KMS-11 (cell line): ENCODE data around the gene PCED1B.
"Not testable (repeated sequence)": the region's sequence is repeated elsewhere in the genome, so short reads cannot be mapped to it uniquely, and the experiment has no call there.

Experiments
- H2AFZ ChIP-seq: fragments of 200-600 bp; sonication (generic); 2 replicates; pipeline ENCODE4 v1.6.1; 2016; ENCODE audit warnings: antibody characterized with exemption, mixed run types, low read depth
- H3K27ac ChIP-seq: fragments of 200-600 bp; sonication (generic); 2 replicates; pipeline ENCODE4 v1.6.1; 2016; ENCODE audit warnings: mild to moderate bottlenecking, mixed run types
- H3K27me3 ChIP-seq: fragments of 200-600 bp; sonication (generic); 2 replicates; pipeline ENCODE4 v1.6.1; 2017; ENCODE audit warnings: mild to moderate bottlenecking, low read depth, mixed run types, moderate library complexity; ENCODE audit not compliant: insufficient read depth
- H3K36me3 ChIP-seq: fragments of 200-600 bp; sonication (generic); 2 replicates; pipeline ENCODE4 v1.6.1; 2017; ENCODE audit warnings: mild to moderate bottlenecking, mixed run types; ENCODE audit not compliant: insufficient read depth
- H3K4me1 ChIP-seq: fragments of 200-600 bp; sonication (generic); 2 replicates; pipeline ENCODE4 v1.6.1; 2016; ENCODE audit warnings: mild to moderate bottlenecking, low read depth, mixed run types; ENCODE audit not compliant: poor library complexity, severe bottlenecking
- H3K4me2 ChIP-seq: fragments of 200-600 bp; sonication (generic); 2 replicates; pipeline ENCODE4 v1.7.0; 2016; ENCODE audit warnings: mild to moderate bottlenecking, mixed run types
- H3K4me3 ChIP-seq: fragments of 200-600 bp; sonication (generic); IDR thresholded peaks from 2 replicates; pipeline ENCODE4 v1.6.1; 2017; ENCODE audit warnings: low read depth, low read length, mixed read lengths; ENCODE audit not compliant: insufficient read depth
- H3K79me2 ChIP-seq: fragments of 200-600 bp; sonication (generic); 2 replicates; pipeline ENCODE4 v1.6.1; 2016; ENCODE audit warnings: low read depth, mixed run types; ENCODE audit not compliant: insufficient read depth
- H3K9ac ChIP-seq: fragments of 200-600 bp; sonication (generic); 2 replicates; pipeline ENCODE4 v1.6.1; 2016; ENCODE audit warnings: mild to moderate bottlenecking, mixed run types
- H4K20me1 ChIP-seq: fragments of 200-600 bp; sonication (generic); 2 replicates; pipeline ENCODE4 v1.6.1; 2016; ENCODE audit warnings: mild to moderate bottlenecking, mixed run types; ENCODE audit not compliant: insufficient read depth
- CTCF ChIP-seq: fragments of 200-600 bp; sonication (generic); conservative IDR thresholded peaks from 2 replicates; pipeline ENCODE4 v1.6.1; 2017; ENCODE audit warnings: low read depth, mild to moderate bottlenecking, antibody characterized with exemption, low read length, moderate library complexity, mixed read lengths

PCED1B gene

GRCh38 chr12:47164116-47164515 is 84.7 kb downstream of the PCED1B start:
- H3K4me2 ChIP-seq: no peak overlapping the region
- H3K79me2 ChIP-seq: no peaks in the 10 kb centered on the region
- no peak overlapping the region for H3K4me3 ChIP-seq
- H3K36me3 ChIP-seq: no peaks in the 10 kb centered on the region
- no peaks in the 10 kb centered on the region for H3K27me3 ChIP-seq
- H3K9ac ChIP-seq: no peak overlapping the region
- H2AFZ ChIP-seq: no peak overlapping the region
- H3K27ac ChIP-seq: no peak overlapping the region
- no peak for TF ChIP-seq CTCF
- H4K20me1 ChIP-seq: no peaks in the 10 kb centered on the region
- no peaks in the 10 kb centered on the region for H3K4me1 ChIP-seq

- TF ChIP-seq CTCF: no peak
Observed at GRCh38 chr12:47164724-47165439, 85.5 kb downstream of the PCED1B start.

GRCh38 chr12:47165934-47166333 is 86.5 kb downstream of the PCED1B start:
- Histone ChIP-seq H3K4me1 (no peaks in the 10 kb centered on the region), H3K79me2 (no peaks in the 10 kb centered on the region), H3K36me3 (no peaks in the 10 kb centered on the region), H3K4me2 (no peak overlapping the region), H3K4me3 (no peak overlapping the region), H2AFZ (no peak overlapping the region), H4K20me1 (no peaks in the 10 kb centered on the region), H3K27ac (no peak overlapping the region), H3K9ac (no peak overlapping the region), H3K27me3 (no peaks in the 10 kb centered on the region)
- no peak for TF ChIP-seq CTCF

More at GRCh38 chr12:47164724-47165439, 85.5 kb downstream of the PCED1B start:
- Histone ChIP-seq H3K4me1 (no peaks in the 10 kb centered on the region), H4K20me1 (no peaks in the 10 kb centered on the region), H3K27me3 (no peaks in the 10 kb centered on the region), H3K36me3 (no peaks in the 10 kb centered on the region), H3K4me2 (no peak overlapping the region), H3K79me2 (no peaks in the 10 kb centered on the region), H3K9ac (no peak overlapping the region), H3K4me3 (no peak overlapping the region), H3K27ac (no peak overlapping the region), H2AFZ (no peak overlapping the region)

GRCh38 chr12:47166365-47166764 is 86.9 kb downstream of the PCED1B start:
- Histone ChIP-seq H3K27ac (no peak overlapping the region), H3K27me3 (no peaks in the 10 kb centered on the region), H3K4me1 (no peaks in the 10 kb centered on the region), H3K9ac (no peak overlapping the region), H2AFZ (no peak overlapping the region), H4K20me1 (no peaks in the 10 kb centered on the region), H3K4me2 (no peak overlapping the region), H3K36me3 (no peaks in the 10 kb centered on the region), H3K79me2 (no peaks in the 10 kb centered on the region), H3K4me3 (no peak overlapping the region)
- no peak for TF ChIP-seq CTCF

GRCh38 chr12:47170281-47170680 is 90.9 kb downstream of the PCED1B start:
- not testable (repeated sequence) for H3K27me3 ChIP-seq, H4K20me1 ChIP-seq, H3K4me2 ChIP-seq, H3K4me1 ChIP-seq, H3K79me2 ChIP-seq, H3K9ac ChIP-seq, H3K36me3 ChIP-seq, H3K27ac ChIP-seq, H2AFZ ChIP-seq, H3K4me3 ChIP-seq
